ENCODE results near the gene LIN54. TPM values are rescaled to one million over a fixed set of nuclear protein-coding genes. Genes with fewer than 3 reads are reported as not detected.
"Not testable (repeated sequence)": the region's sequence is repeated elsewhere in the genome, so short reads cannot be mapped to it uniquely, and the experiment has no call there.

Gene LIN54
- 10 to 100 TPM in 2 of 6 donors, 1 to 10 TPM in 4; 4.2 to 11.7 (median 9.5) TPM for total RNA-seq

GRCh38 chr4:83010522-83011318 lies at the start of gene LIN54:
TSS of gene LIN54 (minus strand) at chr4:83010823. CDS start at chr4:82984844, 25,979 bp downstream.
- Histone ChIP-seq H3K27me3 (no peaks in the 10 kb centered on the region), H3K4me3 (peak within 1 kb of the TSS; percentile 61 to 84 (median 78)), H3K9me3 (no peaks in the 10 kb centered on the region), H3K4me1 (peaks cover 24 to 35% (median 26%) of the 10 kb centered on the region in 4 donors), H3K36me3 (no peaks in the 10 kb centered on the region), H3K27ac (peak within 1 kb of the TSS; percentile 89 to 93 (median 91))
- DNase-seq (peak; percentile 92 to 97), ATAC-seq (ENCODE audit: low FRiP score in 2 of 2) (peak; percentile 80 to 81)
- TF ChIP-seq POLR2AphosphoS5 (IDR thresholded peaks at IDR 0.05): peak; percentile 14 to 36
- TF ChIP-seq POLR2A (IDR thresholded peaks at IDR 0.05): peak in 2 of 4 donors; percentile 30 to 45
- no peak for TF ChIP-seq CTCF (IDR thresholded peaks at IDR 0.05)
- no peak for TF ChIP-seq EP300 (IDR thresholded peaks at IDR 0.05)
- WGBS, 2 donors: 0% methylated on average over 22 to 49 of the region's 54 CpGs

GRCh38 chr4:83054928-83055327 lies 44.3 kb upstream of the LIN54 start:
- Histone ChIP-seq H3K27me3 (no peaks in the 10 kb centered on the region), H3K27ac (no peak overlapping the region), H3K36me3 (peaks cover 19 to 68% (median 25%) of the 10 kb centered on the region in 4 donors), H3K4me3 (no peak overlapping the region), H3K4me1 (no peaks in the 10 kb centered on the region), H3K9me3 (no peaks in the 10 kb centered on the region)
- ATAC-seq (ENCODE audit: low FRiP score in 2 of 2) (no peak), DNase-seq (no peak)
- TF ChIP-seq POLR2A (IDR thresholded peaks at IDR 0.05) (no peak), CTCF (IDR thresholded peaks at IDR 0.05) (peak in 2 of 6 experiments; percentile 15)

- ATAC-seq (ENCODE audit: low FRiP score in 2 of 2); DNase-seq; H3K4me1 ChIP-seq; H3K27me3 ChIP-seq; H3K4me3 ChIP-seq; H3K27ac ChIP-seq; H3K9me3 ChIP-seq: not testable (repeated sequence)
- WGBS, 2 donors: 82 to 84% methylated on average over 8 of the region's 8 CpGs
- peaks cover 4 to 46% (median 20%) of the 10 kb centered on the region in 4 donors for H3K36me3 ChIP-seq
Observed at GRCh38 chr4:83048781-83049180, 38.2 kb upstream of the LIN54 start.

GRCh38 chr4:83046693-83047473 lies 36.3 kb upstream of the LIN54 start:
- ATAC-seq (ENCODE audit: low FRiP score in 2 of 2) (no peak), DNase-seq (no peak)
- H3K9me3 ChIP-seq: no peaks in the 10 kb centered on the region
- 79 to 80% methylated on average over 8 of the region's 8 CpGs for WGBS, 2 donors
- H3K27ac ChIP-seq: no peak overlapping the region
- H3K4me1 ChIP-seq: peaks cover 0 to 3% (median 0%) of the 10 kb centered on the region in 4 donors
- TF ChIP-seq EP300 (IDR thresholded peaks at IDR 0.05) (no peak), POLR2AphosphoS5 (IDR thresholded peaks at IDR 0.05) (no peak), POLR2A (IDR thresholded peaks at IDR 0.05) (no peak), CTCF (IDR thresholded peaks at IDR 0.05) (no peak)
- no peaks in the 10 kb centered on the region for H3K27me3 ChIP-seq
- H3K4me3 ChIP-seq: no peak overlapping the region
- peaks cover 4 to 31% (median 11%) of the 10 kb centered on the region in 4 donors for H3K36me3 ChIP-seq

GRCh38 chr4:83043801-83044407 lies 33.3 kb upstream of the LIN54 start:
- H3K27ac ChIP-seq: no peak overlapping the region
- no peak overlapping the region for H3K4me3 ChIP-seq
- no peaks in the 10 kb centered on the region for H3K27me3 ChIP-seq
- DNase-seq (no peak), ATAC-seq (ENCODE audit: low FRiP score in 2 of 2) (peak in 1 of 2 donors; percentile 82)
- WGBS, 2 donors: 86 to 91% methylated on average over 14 of the region's 14 CpGs
- no peaks in the 10 kb centered on the region for H3K9me3 ChIP-seq
- H3K36me3 ChIP-seq: peaks cover 0 to 3% (median 0%) of the 10 kb centered on the region in 4 donors
- peaks cover 0 to 3% (median 0%) of the 10 kb centered on the region in 4 donors for H3K4me1 ChIP-seq
- TF ChIP-seq CTCF (IDR thresholded peaks at IDR 0.05) (no peak), POLR2AphosphoS5 (IDR thresholded peaks at IDR 0.05) (no peak), EP300 (IDR thresholded peaks at IDR 0.05) (no peak), POLR2A (IDR thresholded peaks at IDR 0.05) (no peak)

- not testable (repeated sequence) for ATAC-seq (ENCODE audit: low FRiP score in 2 of 2); H3K4me3 ChIP-seq
- 97 to 98% methylated on average over 2 of the region's 2 CpGs for WGBS, 2 donors
Observed at GRCh38 chr4:83043157-83043556, 32.5 kb upstream of the LIN54 start.

More at GRCh38 chr4:83043157-83043556, 32.5 kb upstream of the LIN54 start:
- not testable (repeated sequence) for H3K4me1 ChIP-seq, H3K36me3 ChIP-seq, H3K9me3 ChIP-seq, DNase-seq, H3K27ac ChIP-seq, H3K27me3 ChIP-seq
